H9 (cell line): ENCODE results near the gene KCTD17. TPM values are rescaled to one million over a fixed set of nuclear protein-coding genes. Genes with fewer than 3 reads are reported as not detected.

Experiments
- DNase-seq: peaks from one replicate; pipeline ENCODE4 v3.0.0-alpha.2; 2017
- H2AFZ ChIP-seq: one replicate; pipeline ENCODE4 v1.6.1; 2013; ENCODE audit warnings: mild to moderate bottlenecking, low read length, control low read depth, moderate library complexity
- H2AK5ac ChIP-seq: 2 replicates; pipeline ENCODE4 v1.6.1; 2013; ENCODE audit warnings: low read length, control low read depth, mixed read lengths; ENCODE audit not compliant: insufficient read length
- H2BK120ac ChIP-seq: one replicate; pipeline ENCODE4 v1.6.1; 2013; ENCODE audit warnings: low read depth, mild to moderate bottlenecking, low read length, control low read depth, inconsistent platforms; ENCODE audit not compliant: poor library complexity, severe bottlenecking
- H2BK12ac ChIP-seq: 2 replicates; pipeline ENCODE4 v1.6.1; 2013; ENCODE audit warnings: low read length, control low read depth, mixed read lengths, low read depth; ENCODE audit not compliant: insufficient read length
- H2BK15ac ChIP-seq: 2 replicates; pipeline ENCODE4 v1.6.1; 2013; ENCODE audit warnings: low read depth, low read length, control low read depth
- H2BK20ac ChIP-seq: one replicate; pipeline ENCODE4 v1.6.1; 2013; ENCODE audit warnings: low read depth, mild to moderate bottlenecking, low read length, control low read depth, inconsistent platforms; ENCODE audit not compliant: poor library complexity, severe bottlenecking
- H2BK5ac ChIP-seq: 2 replicates; pipeline ENCODE4 v1.6.1; 2013; ENCODE audit warnings: low read length, control low read depth, mixed read lengths; ENCODE audit not compliant: insufficient read length
- H3K14ac ChIP-seq: 2 replicates; pipeline ENCODE4 v1.6.1; 2013; ENCODE audit warnings: low read length, control low read depth; ENCODE audit not compliant: insufficient read depth
- H3K18ac ChIP-seq: 2 replicates; pipeline ENCODE4 v1.6.1; 2013; ENCODE audit warnings: low read depth, mild to moderate bottlenecking, mixed read lengths, low read length, control low read depth; ENCODE audit not compliant: insufficient read length
- H3K23ac ChIP-seq: 2 replicates; pipeline ENCODE4 v1.6.1; 2013; ENCODE audit warnings: low read length, control low read depth, mixed read lengths, low read depth; ENCODE audit not compliant: insufficient read length
- H3K23me2 ChIP-seq: 2 replicates; pipeline ENCODE4 v1.6.1; 2013; ENCODE audit warnings: low read depth, mild to moderate bottlenecking, mixed read lengths, low read length, control low read depth; ENCODE audit not compliant: insufficient read length, poor library complexity, severe bottlenecking
- H3K27ac ChIP-seq: 2 replicates; pipeline ENCODE4 v1.5.1; 2013; ENCODE audit warnings: low read length, control low read depth, mixed read lengths, low read depth; ENCODE audit not compliant: insufficient read length
- H3K27me3 ChIP-seq: 2 replicates; pipeline ENCODE4 v1.6.1; 2013; ENCODE audit warnings: low read length, control low read depth, inconsistent platforms; ENCODE audit not compliant: insufficient read depth
- H3K4ac ChIP-seq: 2 replicates; pipeline ENCODE4 v1.6.1; 2013; ENCODE audit warnings: low read depth, mild to moderate bottlenecking, control low read depth, inconsistent platforms, low read length, moderate library complexity
- H3K4me1 ChIP-seq: 2 replicates; pipeline ENCODE4 v1.6.1; 2013; ENCODE audit warnings: low read length, control low read depth, inconsistent platforms; ENCODE audit not compliant: insufficient read depth
- H3K4me2 ChIP-seq: 2 replicates; pipeline ENCODE4 v1.6.1; 2013; ENCODE audit warnings: low read length, control low read depth, mixed read lengths; ENCODE audit not compliant: insufficient read length, insufficient read depth
- H3K56ac ChIP-seq: 2 replicates; pipeline ENCODE4 v1.6.1; 2013; ENCODE audit warnings: low read depth, mild to moderate bottlenecking, mixed read lengths, low read length, control low read depth; ENCODE audit not compliant: insufficient read length
- H3K79me1 ChIP-seq: 2 replicates; pipeline ENCODE4 v1.6.1; 2013; ENCODE audit warnings: low read depth, mild to moderate bottlenecking, moderate library complexity, low read length, control low read depth, inconsistent platforms; ENCODE audit not compliant: insufficient read depth, poor library complexity, severe bottlenecking
- H3K79me2 ChIP-seq: 2 replicates; pipeline ENCODE4 v1.6.1; 2013; ENCODE audit warnings: low read length, control low read depth, inconsistent platforms; ENCODE audit not compliant: insufficient read depth
- H3K9ac ChIP-seq: 2 replicates; pipeline ENCODE4 v1.6.1; 2013; ENCODE audit warnings: low read length, control low read depth, mixed read lengths; ENCODE audit not compliant: insufficient read length; ENCODE audit errors: extremely low read depth
- H3K9me3 ChIP-seq: one replicate; pipeline ENCODE4 v1.6.1; 2013; ENCODE audit warnings: low read depth, low read length, inconsistent platforms; ENCODE audit not compliant: control insufficient read depth
- H3T11ph ChIP-seq: one replicate; pipeline ENCODE4 v1.6.1; 2013; ENCODE audit warnings: mild to moderate bottlenecking, low read length, control low read depth, inconsistent platforms
- H4K20me1 ChIP-seq: one replicate; pipeline ENCODE4 v1.6.1; 2013; ENCODE audit not compliant: control insufficient read depth, insufficient read length, insufficient read depth
- H4K5ac ChIP-seq: 2 replicates; pipeline ENCODE4 v1.6.1; 2013; ENCODE audit warnings: low read depth, mild to moderate bottlenecking, mixed read lengths, low read length, control low read depth; ENCODE audit not compliant: insufficient read length
- H4K8ac ChIP-seq: replicated peaks from 2 replicates; pipeline ENCODE4 v1.6.1; 2013; ENCODE audit warnings: low read length, control low read depth, mixed read lengths, low read depth; ENCODE audit not compliant: insufficient read length
- H4K91ac ChIP-seq: 2 replicates; pipeline ENCODE4 v1.6.1; 2013; ENCODE audit warnings: low read depth, mild to moderate bottlenecking, moderate library complexity, mixed read lengths, low read length, control low read depth; ENCODE audit not compliant: insufficient read length
- H3K27ac Mint-ChIP-seq, 3 experiments: 2 replicates in 2 of 3; 3 replicates in 1 of 3; pipeline ENCODE4 v1.8.0; 2020 to 2021; ENCODE audit warnings: mixed read lengths in 3 of 3, mild to moderate bottlenecking in 1 of 3, moderate library complexity in 1 of 3
- H3K27me3 Mint-ChIP-seq: 2 replicates; pipeline ENCODE4 v1.8.0; 2021; ENCODE audit warnings: low read depth, mild to moderate bottlenecking, moderate library complexity, mixed read lengths
- H3K36me3 Mint-ChIP-seq, 3 experiments: 2 replicates in 2 of 3; 3 replicates in 1 of 3; pipeline ENCODE4 v1.8.0; 2020 to 2021; ENCODE audit warnings: low read depth in 3 of 3, mixed read lengths in 3 of 3; ENCODE audit not compliant: insufficient read depth in 1 of 3
- H3K4me1 Mint-ChIP-seq, 2 experiments: 2 replicates each; pipeline ENCODE4 v1.8.0; 2020; ENCODE audit warnings: mixed read lengths in 2 of 2
- H3K4me3 Mint-ChIP-seq, 2 experiments: 2 replicates in 1 of 2; 3 replicates in 1 of 2; pipeline ENCODE4 v1.8.0; 2020 to 2021; ENCODE audit warnings: mild to moderate bottlenecking in 2 of 2, mixed read lengths in 2 of 2, moderate library complexity in 1 of 2
- H3K9me3 Mint-ChIP-seq, 2 experiments: 2 replicates in 1 of 2; 3 replicates in 1 of 2; pipeline ENCODE4 v1.8.0; 2020; ENCODE audit warnings: mild to moderate bottlenecking in 2 of 2, mixed read lengths in 2 of 2, moderate library complexity in 1 of 2
- CTCF ChIP-seq: fragments of 200-600 bp; sonication (generic); conservative IDR thresholded peaks from 3 replicates; pipeline ENCODE4 v1.8.0; 2021; ENCODE audit warnings: antibody characterized with exemption, mild to moderate bottlenecking
- WGBS: extraction: QIAGEN DNeasy Blood & Tissue Kit; methylation state at CpG from one replicate; pipeline ENCODE4 v1.1.7; 2013; ENCODE audit warnings: missing lambda C conversion rate, low lambda C conversion rate, mixed read lengths; ENCODE audit not compliant: insufficient read length; ENCODE audit errors: extremely low coverage; 5-methylcytosine and 5-hydroxymethylcytosine counted together
- total RNA-seq: library from RNA; stranded (reverse); gene quantifications from 2 replicates; pipeline ENCODE4 v1.2.1, GENCODE V29; 2021

Gene KCTD17
- total RNA-seq, 1 experiment from 2014 or later: 34.1 TPM

GRCh38 chr22:37111156-37111717 is 59.7 kb downstream of the KCTD17 start:
- Histone ChIP-seq H4K91ac (no peak overlapping the region), H3K27ac (no peak overlapping the region), H3K9ac (no peak overlapping the region), H3K4me1 (no peaks in the 10 kb centered on the region), H3K56ac (no peak overlapping the region), H3K4ac (no peak overlapping the region), H2BK12ac (no peak overlapping the region), H4K8ac (no peak overlapping the region), H3K9me3 (no peaks in the 10 kb centered on the region), H3K14ac (no peak overlapping the region), H3K4me2 (no peak overlapping the region), H3K27me3 (no peaks in the 10 kb centered on the region), H3K23ac (no peak overlapping the region), H2BK20ac (no peak overlapping the region), H3K79me1 (no peaks in the 10 kb centered on the region), H3K23me2 (no peaks in the 10 kb centered on the region), H4K5ac (no peak overlapping the region), H2AFZ (no peak overlapping the region), H3T11ph (no peak overlapping the region), H2BK120ac (no peak overlapping the region), H3K79me2 (no peaks in the 10 kb centered on the region), H4K20me1 (no peaks in the 10 kb centered on the region), H3K18ac (no peak overlapping the region), H2BK5ac (no peak overlapping the region), H2BK15ac (no peak overlapping the region), H2AK5ac (no peak overlapping the region)
- Mint-ChIP-seq H3K36me3 (no peaks in the 10 kb centered on the region), H3K27ac (peak overlapping the region in 1 of 3 experiments; percentile 1; a peak in 1 of 7 replicates), H3K4me3 (no peak overlapping the region), H3K4me1 (peaks cover 8 to 22% of the 10 kb centered on the region in 2 experiments), H3K9me3 (peaks cover 0 to 2% of the 10 kb centered on the region in 2 experiments; a peak in 2 of 5 replicates), H3K27me3 (peaks cover 23% of the 10 kb centered on the region)
- WGBS: 100% methylated on average over 4 of the region's 13 CpGs
- no peak for DNase-seq
- no peak for TF ChIP-seq CTCF
